BE2C (cell line): ENCODE data around the gene EML6.

Experiments
- DNase-seq: peaks from one replicate; pipeline ENCODE4 v3.0.0-alpha.2; 2020
- H3K27me3 ChIP-seq: fragments of 250-450 bp; sonication (Bioruptor Pico); 2 replicates; pipeline ENCODE4 v1.5.1; 2020; ENCODE audit warnings: mild to moderate bottlenecking
- H3K36me3 ChIP-seq: fragments of 250-450 bp; sonication (Bioruptor Pico); 2 replicates; pipeline ENCODE4 v1.5.1; 2020; ENCODE audit warnings: mild to moderate bottlenecking
- H3K4me1 ChIP-seq: fragments of 250-450 bp; sonication (Bioruptor Pico); 2 replicates; pipeline ENCODE4 v1.5.1; 2020
- H3K4me3 ChIP-seq: 2 replicates; pipeline ENCODE4 v1.5.1; 2011; ENCODE audit warnings: low read depth, low read length
- H3K9me3 ChIP-seq: fragments of 250-450 bp; sonication (Bioruptor Pico); 2 replicates; pipeline ENCODE4 v1.5.1; 2020
- TF ChIP-seq, protein P1 (sequence below): IDR thresholded peaks from 2 replicates; pipeline ENCODE4 v1.5.1; 2012; ENCODE audit warnings: mild to moderate bottlenecking, low read depth, low read length

EML6 gene

DNA sequence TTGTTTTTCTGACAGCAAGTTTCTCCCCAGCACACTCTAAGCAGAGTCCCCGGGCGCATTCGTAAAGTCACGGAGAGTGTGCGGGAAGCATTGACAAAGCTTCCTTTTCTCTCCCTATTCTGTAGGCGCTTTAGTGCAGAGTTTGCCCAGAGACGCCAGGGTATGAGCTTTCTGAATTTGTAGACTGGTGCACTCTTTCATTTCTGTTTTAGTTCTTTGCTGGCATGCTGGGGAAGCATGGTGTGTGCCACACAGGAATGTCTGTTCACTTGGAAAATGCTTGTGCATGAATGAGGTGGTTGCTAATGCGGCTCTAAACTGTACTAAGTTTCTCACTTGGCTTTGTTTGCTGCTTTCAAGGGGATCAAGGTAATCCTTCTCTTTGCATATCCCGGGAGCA, 224.2 kb downstream of the EML6 start:
- Histone ChIP-seq H3K9me3 (no peaks in the 10 kb centered on the region), H3K36me3 (no peaks in the 10 kb centered on the region; the same call in none of the 2 replicates), H3K4me1 (no peaks in the 10 kb centered on the region), H3K4me3 (no peak overlapping the region), H3K27me3 (no peaks in the 10 kb centered on the region)
- TF ChIP-seq, protein P1, sequence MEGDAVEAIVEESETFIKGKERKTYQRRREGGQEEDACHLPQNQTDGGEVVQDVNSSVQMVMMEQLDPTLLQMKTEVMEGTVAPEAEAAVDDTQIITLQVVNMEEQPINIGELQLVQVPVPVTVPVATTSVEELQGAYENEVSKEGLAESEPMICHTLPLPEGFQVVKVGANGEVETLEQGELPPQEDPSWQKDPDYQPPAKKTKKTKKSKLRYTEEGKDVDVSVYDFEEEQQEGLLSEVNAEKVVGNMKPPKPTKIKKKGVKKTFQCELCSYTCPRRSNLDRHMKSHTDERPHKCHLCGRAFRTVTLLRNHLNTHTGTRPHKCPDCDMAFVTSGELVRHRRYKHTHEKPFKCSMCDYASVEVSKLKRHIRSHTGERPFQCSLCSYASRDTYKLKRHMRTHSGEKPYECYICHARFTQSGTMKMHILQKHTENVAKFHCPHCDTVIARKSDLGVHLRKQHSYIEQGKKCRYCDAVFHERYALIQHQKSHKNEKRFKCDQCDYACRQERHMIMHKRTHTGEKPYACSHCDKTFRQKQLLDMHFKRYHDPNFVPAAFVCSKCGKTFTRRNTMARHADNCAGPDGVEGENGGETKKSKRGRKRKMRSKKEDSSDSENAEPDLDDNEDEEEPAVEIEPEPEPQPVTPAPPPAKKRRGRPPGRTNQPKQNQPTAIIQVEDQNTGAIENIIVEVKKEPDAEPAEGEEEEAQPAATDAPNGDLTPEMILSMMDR, result no peak
- no peak for DNase-seq

DNA sequence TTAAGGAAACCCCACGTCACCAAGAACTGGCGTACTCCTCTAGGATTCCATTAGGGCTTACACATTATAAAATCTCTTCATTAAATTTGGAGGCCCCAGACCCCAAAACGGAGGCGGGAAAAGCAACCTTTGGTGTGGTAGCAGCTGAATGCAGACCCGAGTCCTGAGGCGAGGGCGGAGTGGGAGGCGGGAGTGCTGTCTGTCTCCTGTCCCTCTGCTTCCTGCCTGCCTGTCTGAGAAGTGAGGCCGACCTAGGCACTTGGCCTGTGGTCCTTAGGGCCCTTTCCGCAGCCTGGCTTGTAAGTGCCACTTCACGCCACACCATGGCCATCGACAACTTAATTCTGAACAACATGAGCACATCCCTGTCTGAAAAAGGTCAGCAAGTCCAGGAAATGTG, 224.7 kb downstream of the EML6 start:
- H3K4me1 ChIP-seq, result no peaks in the 10 kb centered on the region
- no peak for DNase-seq
- no peaks in the 10 kb centered on the region; the same call in none of the 2 replicates for H3K36me3 ChIP-seq
- TF ChIP-seq, protein P1, result no peak
- no peak overlapping the region for H3K4me3 ChIP-seq
- no peaks in the 10 kb centered on the region for H3K9me3 ChIP-seq
- no peaks in the 10 kb centered on the region for H3K27me3 ChIP-seq

DNA sequence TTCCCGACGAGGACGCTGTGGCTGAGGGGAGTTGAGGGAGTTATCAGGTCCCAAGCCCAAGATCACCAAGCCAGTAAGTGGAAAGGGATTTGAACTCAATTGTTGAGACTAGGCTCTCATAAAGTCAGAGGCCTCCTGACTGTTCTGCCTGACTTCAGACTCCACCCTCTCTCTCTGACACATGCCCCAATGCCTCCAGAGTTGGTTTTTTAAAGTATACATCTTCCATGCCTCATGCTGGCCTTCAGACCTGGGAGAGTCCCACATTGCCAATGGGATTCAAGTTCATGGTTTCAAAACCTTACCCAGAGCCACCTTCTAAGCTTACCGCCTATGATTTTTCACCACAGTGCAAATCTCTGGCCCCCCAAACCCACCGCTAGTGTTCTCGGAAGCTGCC, 226.0 kb downstream of the EML6 start:
- Histone ChIP-seq H3K4me3 (no peak overlapping the region), H3K36me3 (no peaks in the 10 kb centered on the region; the same call in none of the 2 replicates), H3K27me3 (no peaks in the 10 kb centered on the region), H3K9me3 (no peaks in the 10 kb centered on the region), H3K4me1 (no peaks in the 10 kb centered on the region)
- DNase-seq, result no peak
- TF ChIP-seq, protein P1, result no peak

DNA sequence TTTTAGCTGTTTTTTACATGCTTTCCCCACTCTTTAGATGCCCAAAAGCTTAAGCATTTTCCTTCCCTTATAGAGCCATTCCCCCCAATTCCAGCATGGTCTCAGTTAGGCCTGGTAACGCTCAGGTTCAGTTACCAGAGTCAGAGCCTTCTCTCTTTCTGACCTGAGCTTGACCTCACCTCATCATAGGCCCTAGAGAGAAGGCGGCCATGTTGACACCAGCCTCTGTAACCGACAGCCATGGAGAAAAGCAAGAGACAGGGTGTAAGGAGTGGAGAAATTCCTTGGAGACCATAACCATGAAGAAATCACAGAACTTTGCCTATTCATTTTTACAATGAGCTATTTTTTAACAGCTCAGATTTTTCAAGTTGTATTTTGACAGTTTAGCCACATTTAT, 227.3 kb downstream of the EML6 start:
- no peaks in the 10 kb centered on the region for H3K27me3 ChIP-seq
- H3K4me3 ChIP-seq, result no peak overlapping the region
- DNase-seq, result no peak
- H3K36me3 ChIP-seq, result no peaks in the 10 kb centered on the region; the same call in none of the 2 replicates
- no peaks in the 10 kb centered on the region for H3K4me1 ChIP-seq
- H3K9me3 ChIP-seq, result no peaks in the 10 kb centered on the region
- TF ChIP-seq, protein P1, result no peak

DNA sequence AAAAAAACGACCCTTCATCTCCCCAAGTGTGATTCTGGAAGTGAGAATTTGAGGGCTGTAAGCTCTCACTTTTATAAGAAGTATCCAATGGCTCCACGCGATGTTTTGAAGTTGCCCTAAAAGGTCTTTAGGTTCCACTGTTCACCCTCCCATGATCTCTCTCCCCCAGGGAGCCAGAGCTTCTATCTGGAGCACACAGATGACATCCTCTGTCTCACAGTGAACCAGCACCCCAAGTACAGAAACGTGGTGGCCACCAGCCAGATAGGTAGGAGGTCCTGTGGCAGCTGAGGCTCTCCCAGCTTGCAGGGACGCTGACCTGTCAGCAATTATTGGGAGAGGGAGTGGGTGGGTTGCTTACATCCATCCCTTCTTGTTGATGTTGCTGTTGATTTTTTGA, 229.0 kb downstream of the EML6 start:
- Histone ChIP-seq H3K9me3 (no peaks in the 10 kb centered on the region), H3K4me3 (no peak overlapping the region), H3K4me1 (no peaks in the 10 kb centered on the region), H3K36me3 (no peaks in the 10 kb centered on the region; the same call in none of the 2 replicates), H3K27me3 (no peaks in the 10 kb centered on the region)
- DNase-seq, result no peak
- TF ChIP-seq, protein P1, result no peak

DNA sequence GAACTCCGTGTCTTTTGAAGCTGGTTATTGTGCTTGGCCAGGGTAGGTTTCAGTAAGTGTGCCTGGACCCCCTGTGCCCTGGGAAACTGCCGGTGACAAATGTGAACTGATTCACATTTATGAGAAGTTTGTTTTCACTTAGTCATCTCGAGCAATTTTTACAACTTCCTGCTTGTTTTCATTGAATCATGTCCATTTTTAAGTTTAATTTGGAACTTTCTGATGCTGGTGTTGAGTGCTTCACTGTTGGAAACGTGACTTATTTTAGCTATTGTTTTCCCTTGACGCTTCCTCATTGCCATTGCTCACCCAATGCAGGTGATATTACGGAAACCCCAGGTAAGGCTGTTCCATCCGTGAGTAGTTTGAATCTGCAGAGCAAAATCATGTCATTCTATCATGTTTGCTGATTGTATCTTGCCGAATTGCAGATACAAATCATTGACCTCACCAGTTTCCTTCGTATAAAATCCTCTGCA, 229.6 kb downstream of the EML6 start:
- Histone ChIP-seq H3K4me1 (no peaks in the 10 kb centered on the region), H3K27me3 (no peaks in the 10 kb centered on the region), H3K4me3 (no peak overlapping the region), H3K36me3 (no peaks in the 10 kb centered on the region; the same call in none of the 2 replicates), H3K9me3 (no peaks in the 10 kb centered on the region)
- TF ChIP-seq, protein P1, result no peak
- DNase-seq, result no peak
